ENCODE measurements around the gene MOCS3.

GRCh38 chr20:51010043-51010365 is 51.4 kb downstream of the MOCS3 start:
- TF ChIP-seq POLR2AphosphoS5 (IDR thresholded peaks at IDR 0.05; ENCODE audit: borderline replicate concordance, low read depth, low read length) = no peak
- no peak for TF ChIP-seq EZH2 (IDR thresholded peaks at IDR 0.05)
- TF ChIP-seq FOXP2 (optimal IDR thresholded peaks at IDR 0.05; ENCODE audit: control extremely low read depth, extremely low read length, insufficient read depth) = no peak

Measured in SK-N-MC (cell line).